Astrocyte (in vitro differentiated cells and primary cell): ENCODE results near the gene PCSK7.

Experiments
- EZH2 ChIP-seq: IDR thresholded peaks from 2 replicates; pipeline ENCODE4 v1.6.1; 2012; ENCODE audit warnings: mild to moderate bottlenecking, low read length, inconsistent platforms; ENCODE audit not compliant: insufficient read depth
- TF ChIP-seq, protein P1 (sequence below): IDR thresholded peaks from 2 replicates; pipeline ENCODE4 v1.5.1; 2011; ENCODE audit warnings: low read depth, mild to moderate bottlenecking, inconsistent platforms, low read length, moderate library complexity; ENCODE audit not compliant: insufficient read depth

DNA sequence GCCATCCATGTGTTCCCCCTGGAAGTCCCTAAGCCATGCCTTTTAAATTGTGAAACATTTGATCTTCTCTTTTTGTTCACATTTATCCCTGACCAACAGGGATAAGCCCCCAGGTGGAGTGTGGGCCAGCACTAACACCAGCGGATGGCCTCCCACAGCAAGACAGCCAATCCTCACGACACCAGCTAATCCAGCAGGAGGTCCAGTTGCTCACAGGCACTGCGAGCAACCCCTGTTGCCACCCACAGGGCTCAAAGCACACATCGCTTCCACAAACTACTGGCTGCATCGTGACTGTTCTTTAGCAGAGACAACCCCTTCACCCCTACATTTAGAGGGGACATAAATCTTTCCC, 2.0 kb downstream of the PCSK7 start:
- TF ChIP-seq, protein P1, sequence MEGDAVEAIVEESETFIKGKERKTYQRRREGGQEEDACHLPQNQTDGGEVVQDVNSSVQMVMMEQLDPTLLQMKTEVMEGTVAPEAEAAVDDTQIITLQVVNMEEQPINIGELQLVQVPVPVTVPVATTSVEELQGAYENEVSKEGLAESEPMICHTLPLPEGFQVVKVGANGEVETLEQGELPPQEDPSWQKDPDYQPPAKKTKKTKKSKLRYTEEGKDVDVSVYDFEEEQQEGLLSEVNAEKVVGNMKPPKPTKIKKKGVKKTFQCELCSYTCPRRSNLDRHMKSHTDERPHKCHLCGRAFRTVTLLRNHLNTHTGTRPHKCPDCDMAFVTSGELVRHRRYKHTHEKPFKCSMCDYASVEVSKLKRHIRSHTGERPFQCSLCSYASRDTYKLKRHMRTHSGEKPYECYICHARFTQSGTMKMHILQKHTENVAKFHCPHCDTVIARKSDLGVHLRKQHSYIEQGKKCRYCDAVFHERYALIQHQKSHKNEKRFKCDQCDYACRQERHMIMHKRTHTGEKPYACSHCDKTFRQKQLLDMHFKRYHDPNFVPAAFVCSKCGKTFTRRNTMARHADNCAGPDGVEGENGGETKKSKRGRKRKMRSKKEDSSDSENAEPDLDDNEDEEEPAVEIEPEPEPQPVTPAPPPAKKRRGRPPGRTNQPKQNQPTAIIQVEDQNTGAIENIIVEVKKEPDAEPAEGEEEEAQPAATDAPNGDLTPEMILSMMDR = no peak
- TF ChIP-seq EZH2 = no peak
